ENCODE data around the gene SCLY. TPM values are rescaled to one million over a fixed set of nuclear protein-coding genes. Genes with fewer than 3 reads are reported as not detected.

The SCLY gene
- total and polyA plus RNA-seq, 2 experiments from 2014 or later, result 16.6 to 25.2 TPM

DNA sequence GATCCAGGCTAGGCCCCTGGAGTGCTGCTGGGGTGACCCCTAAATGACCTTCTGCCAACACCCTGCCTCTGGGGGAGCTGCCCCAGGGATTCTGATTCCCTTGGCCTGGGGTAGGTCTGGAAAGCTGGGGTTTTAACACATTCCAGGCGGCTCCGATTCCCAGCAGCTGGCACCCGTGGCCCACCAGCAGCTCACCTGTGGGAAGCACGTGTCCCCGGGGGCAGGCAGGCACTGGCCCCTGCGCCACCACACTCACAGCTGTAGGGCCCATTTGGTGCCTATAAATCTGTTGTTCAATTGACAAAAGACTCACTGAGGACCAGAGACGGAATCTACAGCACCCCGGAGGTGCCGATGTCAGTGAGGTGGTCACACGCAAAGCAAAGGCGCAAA lies 73.6 kb downstream of the SCLY start:
- H3K4me1 ChIP-seq (ENCODE audit: low read depth), result peaks cover 30% of the 10 kb centered on the region
- no peak overlapping the region for H3K4me3 ChIP-seq
- H3K36me3 ChIP-seq, result no peaks in the 10 kb centered on the region
- DNase-seq (ENCODE audit: low read depth in 1 of 2, low spot score in 1 of 2), result no peak
- H3K27me3 ChIP-seq, result no peaks in the 10 kb centered on the region
- H3K27ac ChIP-seq, result no peak overlapping the region
- TF ChIP-seq, protein P1, sequence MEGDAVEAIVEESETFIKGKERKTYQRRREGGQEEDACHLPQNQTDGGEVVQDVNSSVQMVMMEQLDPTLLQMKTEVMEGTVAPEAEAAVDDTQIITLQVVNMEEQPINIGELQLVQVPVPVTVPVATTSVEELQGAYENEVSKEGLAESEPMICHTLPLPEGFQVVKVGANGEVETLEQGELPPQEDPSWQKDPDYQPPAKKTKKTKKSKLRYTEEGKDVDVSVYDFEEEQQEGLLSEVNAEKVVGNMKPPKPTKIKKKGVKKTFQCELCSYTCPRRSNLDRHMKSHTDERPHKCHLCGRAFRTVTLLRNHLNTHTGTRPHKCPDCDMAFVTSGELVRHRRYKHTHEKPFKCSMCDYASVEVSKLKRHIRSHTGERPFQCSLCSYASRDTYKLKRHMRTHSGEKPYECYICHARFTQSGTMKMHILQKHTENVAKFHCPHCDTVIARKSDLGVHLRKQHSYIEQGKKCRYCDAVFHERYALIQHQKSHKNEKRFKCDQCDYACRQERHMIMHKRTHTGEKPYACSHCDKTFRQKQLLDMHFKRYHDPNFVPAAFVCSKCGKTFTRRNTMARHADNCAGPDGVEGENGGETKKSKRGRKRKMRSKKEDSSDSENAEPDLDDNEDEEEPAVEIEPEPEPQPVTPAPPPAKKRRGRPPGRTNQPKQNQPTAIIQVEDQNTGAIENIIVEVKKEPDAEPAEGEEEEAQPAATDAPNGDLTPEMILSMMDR (IDR thresholded peaks at IDR 0.05; ENCODE audit: low read depth, low read length), result no peak
- H3K9me3 ChIP-seq (ENCODE audit: low read depth), result no peaks in the 10 kb centered on the region

DNA sequence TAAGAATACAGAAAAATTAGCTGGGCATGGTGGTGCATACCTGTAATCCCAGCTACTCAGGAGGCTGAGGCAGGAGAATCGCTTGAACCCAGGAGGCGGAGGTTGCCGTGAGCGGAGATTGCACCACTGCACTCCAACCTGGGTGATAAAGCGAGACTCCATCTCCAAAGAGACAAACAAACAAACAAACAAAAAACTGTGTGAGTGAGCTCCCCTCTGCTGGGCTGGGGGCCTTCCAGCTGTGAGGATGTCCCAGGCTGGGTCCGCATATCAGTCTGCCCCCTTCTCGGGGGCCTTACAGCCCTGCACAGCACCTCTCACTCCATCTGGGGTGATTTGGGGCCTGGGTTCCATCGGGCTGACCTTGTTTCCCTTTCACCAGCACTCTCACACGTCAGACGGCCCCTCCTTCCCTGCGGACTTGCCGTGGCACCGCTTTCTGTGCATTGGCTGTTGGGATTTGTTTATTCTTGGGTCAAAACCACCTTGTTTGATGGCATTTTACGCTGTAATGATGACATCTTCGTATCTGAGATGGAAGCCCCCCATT lies 74.9 kb downstream of the SCLY start:
- Histone ChIP-seq H3K4me3 (no peak overlapping the region), H3K36me3 (no peaks in the 10 kb centered on the region), H3K27me3 (no peaks in the 10 kb centered on the region), H3K9me3 (ENCODE audit: low read depth) (no peaks in the 10 kb centered on the region), H3K4me1 (ENCODE audit: low read depth) (peaks cover 34% of the 10 kb centered on the region), H3K27ac (peak overlapping the region; percentile 51)
- TF ChIP-seq, protein P1 (IDR thresholded peaks at IDR 0.05; ENCODE audit: low read depth, low read length), result no peak
- DNase-seq (ENCODE audit: low read depth in 1 of 2, low spot score in 1 of 2), result no peak

DNA sequence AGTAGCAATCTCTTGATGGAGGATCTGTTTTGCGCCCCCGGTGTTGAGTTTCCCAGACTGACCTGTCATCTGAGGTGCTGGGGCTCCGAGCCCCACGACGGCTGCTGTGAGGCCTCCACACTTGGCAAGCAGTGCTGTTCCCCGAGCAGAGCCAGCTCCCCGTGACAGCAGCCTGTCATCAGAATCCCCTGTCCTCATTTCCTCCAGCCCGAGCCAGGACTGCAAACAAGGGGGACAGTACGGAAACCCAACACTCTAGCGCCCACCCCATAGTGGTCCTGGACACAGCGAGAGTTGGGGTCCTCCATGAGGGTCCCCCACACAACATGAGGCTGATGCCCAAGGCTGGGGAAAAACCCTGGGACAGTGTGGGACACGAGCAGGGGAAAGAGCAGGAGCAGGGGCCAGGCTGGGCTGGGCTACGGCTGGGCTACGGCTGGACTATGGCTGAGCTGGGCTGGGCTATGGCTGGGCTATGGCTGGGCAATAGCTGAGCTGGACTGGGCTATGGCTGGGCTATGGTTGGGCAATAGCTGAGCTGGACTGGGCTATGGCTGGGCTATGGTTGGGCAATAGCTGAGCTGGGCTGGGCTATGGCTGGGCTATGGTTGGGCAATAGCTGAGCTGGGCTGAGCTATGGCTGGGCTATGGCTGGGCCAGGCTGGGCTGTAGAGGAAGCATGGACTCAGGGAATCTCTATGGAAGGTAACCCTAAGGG lies 76.2 kb downstream of the SCLY start:
- Histone ChIP-seq H3K4me3 (no peak overlapping the region), H3K27ac (peak overlapping the region; percentile 51), H3K4me1 (ENCODE audit: low read depth) (peaks cover 34% of the 10 kb centered on the region), H3K36me3 (no peaks in the 10 kb centered on the region), H3K27me3 (no peaks in the 10 kb centered on the region), H3K9me3 (ENCODE audit: low read depth) (no peaks in the 10 kb centered on the region)
- DNase-seq (ENCODE audit: low read depth in 1 of 2, low spot score in 1 of 2), result peak in 1 of 2 donors; percentile 92
- TF ChIP-seq, protein P1 (IDR thresholded peaks at IDR 0.05; ENCODE audit: low read depth, low read length), result no peak

DNA sequence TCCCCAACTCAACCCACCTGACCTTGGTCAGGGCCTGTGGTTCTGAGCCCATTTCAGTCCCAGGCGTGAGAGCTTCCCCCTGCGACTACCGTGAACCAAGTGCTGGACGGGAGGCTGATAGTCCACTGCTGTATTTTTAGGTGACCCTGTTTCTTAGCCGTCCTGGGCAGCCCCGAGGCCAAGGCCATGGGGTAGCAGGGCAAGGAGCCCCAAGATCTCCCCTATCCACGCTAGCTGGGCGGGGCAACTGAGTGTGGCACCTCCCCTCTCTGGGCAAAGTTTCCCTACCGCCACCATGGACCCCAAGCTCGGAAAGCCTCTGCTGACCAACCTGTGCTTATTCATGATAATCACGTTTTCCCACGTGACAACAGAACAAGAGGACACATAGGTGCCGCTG lies 77.1 kb downstream of the SCLY start:
- peaks cover 34% of the 10 kb centered on the region for H3K4me1 ChIP-seq (ENCODE audit: low read depth)
- H3K36me3 ChIP-seq, result no peaks in the 10 kb centered on the region
- DNase-seq (ENCODE audit: low read depth in 1 of 2, low spot score in 1 of 2), result no peak
- H3K4me3 ChIP-seq, result no peak overlapping the region
- peak overlapping the region; percentile 90 for H3K27ac ChIP-seq
- TF ChIP-seq, protein P1 (IDR thresholded peaks at IDR 0.05; ENCODE audit: low read depth, low read length), result no peak
- no peaks in the 10 kb centered on the region for H3K9me3 ChIP-seq (ENCODE audit: low read depth)
- H3K27me3 ChIP-seq, result no peaks in the 10 kb centered on the region

DNA sequence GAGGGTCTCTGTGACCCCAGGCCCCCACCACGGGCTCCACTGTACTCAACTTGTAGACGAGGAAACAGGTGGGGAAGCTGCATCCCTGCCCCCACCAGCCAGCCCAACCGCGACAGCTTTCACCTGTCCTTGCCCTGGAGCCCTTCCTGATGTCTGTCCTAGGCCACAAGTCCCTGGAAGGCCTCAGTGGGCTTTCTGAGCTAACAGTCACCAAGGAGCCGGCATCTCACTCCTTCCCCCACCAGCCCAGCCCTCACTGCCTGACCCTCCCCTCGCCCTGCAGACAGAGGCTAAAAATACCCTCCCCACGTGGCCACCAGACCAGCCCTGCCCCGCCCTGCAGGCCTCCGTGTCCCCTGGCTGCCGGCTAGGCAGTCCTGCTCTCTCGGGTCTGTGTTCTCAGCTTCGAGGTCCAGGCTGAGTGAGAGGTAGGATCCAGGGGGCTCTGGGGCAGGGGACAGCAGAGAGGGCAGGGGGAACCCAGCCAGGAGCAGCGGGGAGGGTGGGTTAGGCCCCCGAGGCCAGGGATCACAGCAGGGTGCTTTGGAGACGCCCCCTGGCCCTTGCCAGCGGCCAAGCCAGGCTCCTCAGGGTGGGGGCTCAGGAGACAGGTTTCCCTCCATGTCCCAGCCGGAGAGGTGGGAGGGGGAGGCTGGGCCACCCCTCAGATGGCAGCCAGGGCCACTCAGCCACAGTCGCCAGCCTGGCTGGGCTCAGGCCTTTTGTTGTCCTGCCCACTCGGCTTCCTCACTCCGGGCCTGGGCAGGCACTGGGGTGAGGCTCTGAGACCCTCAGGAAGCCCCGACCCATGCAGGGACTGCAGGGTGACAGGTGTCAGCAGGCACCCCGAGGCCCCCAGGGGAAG lies 77.8 kb downstream of the SCLY start, which contains the start of gene KLHL30:
Gene KLHL30 (plus strand): TSS at position 338 of the 865 bp plus-strand sequence. CDS start 2,087 bp downstream, outside the sequence.
- peak in 1 of 2 donors; percentile 93 for DNase-seq (ENCODE audit: low read depth in 1 of 2, low spot score in 1 of 2)
- Histone ChIP-seq H3K9me3 (ENCODE audit: low read depth) (no peaks in the 10 kb centered on the region), H3K36me3 (no peaks in the 10 kb centered on the region), H3K27me3 (no peaks in the 10 kb centered on the region), H3K27ac (peak within 1 kb of the TSS; percentile 90), H3K4me3 (peak within 1 kb of the TSS; percentile 7), H3K4me1 (ENCODE audit: low read depth) (peaks cover 34% of the 10 kb centered on the region)
- TF ChIP-seq, protein P1 (IDR thresholded peaks at IDR 0.05; ENCODE audit: low read depth, low read length), result no peak
